Middle frontal gyrus (tissue), 1 donor: Measurements from ENCODE around the gene CFAP47.
"Not testable (repeated sequence)": the region's sequence is repeated elsewhere in the genome, so short reads cannot be mapped to it uniquely, and the experiment has no call there.

ENCODE experiments used
- DNase-seq: peaks from one replicate; pipeline ENCODE4 v3.0.0-alpha.2; 2015; ENCODE audit warnings: low spot score; ENCODE audit errors: extremely low spot score

The CFAP47 gene

GRCh38 chrX:35919536-35920309 is at the start of gene CFAP47:
TSS of gene CFAP47 (plus strand) at chrX:35919734. CDS start at chrX:35919800, 66 bp downstream.
- no peak for DNase-seq

DNA sequence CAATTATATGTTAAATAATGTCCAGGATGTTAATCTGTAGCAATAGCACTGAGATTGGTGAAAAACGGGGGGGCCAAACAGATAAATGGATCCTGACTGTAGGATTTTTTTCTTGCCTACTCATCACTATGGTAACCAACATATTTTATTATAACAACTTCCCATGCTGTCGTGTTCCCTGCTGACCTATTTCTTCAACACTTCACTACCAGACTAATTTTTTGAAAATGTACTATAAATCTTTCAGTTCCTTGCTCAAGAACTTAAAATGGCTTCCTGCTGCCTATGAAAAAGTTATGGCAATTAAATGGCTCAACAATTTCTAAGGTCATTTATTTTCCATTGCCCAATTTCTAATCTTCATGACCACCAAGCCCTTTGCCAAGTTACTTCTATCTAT is 38.9 kb upstream of the CFAP47 start:
- no peak for DNase-seq

DNA sequence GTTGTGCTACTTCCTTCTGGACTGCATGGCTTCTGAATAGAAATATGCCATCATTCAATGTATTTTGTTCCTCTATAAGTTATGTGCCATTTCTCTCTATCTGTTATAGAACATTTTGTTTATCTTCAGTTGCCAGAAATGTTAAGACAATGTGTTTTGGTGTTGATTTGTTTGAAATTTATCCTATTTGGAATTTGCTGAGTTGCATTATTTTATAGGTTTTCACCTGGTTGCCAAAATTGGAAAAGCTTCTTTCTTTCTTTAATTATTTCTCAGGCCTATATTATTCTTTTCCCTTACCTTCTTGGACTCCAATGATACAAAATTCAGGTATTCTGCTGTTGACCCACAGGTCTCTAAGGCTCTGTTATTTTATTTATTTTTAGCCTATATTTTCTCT is 33.4 kb upstream of the CFAP47 start:
- DNase-seq = no peak

GRCh38 chrX:35890699-35891098 is 28.8 kb upstream of the CFAP47 start:
- DNase-seq = no peak

DNA sequence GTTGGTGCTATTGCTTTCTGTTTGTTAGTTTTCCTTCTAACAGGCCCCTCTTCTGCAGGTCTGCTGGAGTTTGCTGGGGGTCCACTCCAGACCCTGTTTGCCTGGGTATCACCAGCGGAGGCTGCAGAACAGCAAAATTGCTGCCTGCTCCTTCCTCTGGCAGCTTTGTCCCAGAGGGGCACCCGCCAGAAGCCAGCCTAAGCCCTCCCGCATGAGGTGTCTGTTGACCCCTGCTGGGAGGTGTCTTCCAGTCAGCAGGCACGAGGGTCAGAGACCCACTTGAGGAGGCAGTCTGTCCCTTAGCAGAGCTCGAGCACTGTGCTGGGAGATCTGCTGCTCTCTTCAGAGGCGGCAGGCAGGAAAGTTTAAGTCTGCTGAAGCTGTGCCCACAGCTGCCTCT is 67.3 kb downstream of the CFAP47 start:
- DNase-seq = not testable (repeated sequence)

DNA sequence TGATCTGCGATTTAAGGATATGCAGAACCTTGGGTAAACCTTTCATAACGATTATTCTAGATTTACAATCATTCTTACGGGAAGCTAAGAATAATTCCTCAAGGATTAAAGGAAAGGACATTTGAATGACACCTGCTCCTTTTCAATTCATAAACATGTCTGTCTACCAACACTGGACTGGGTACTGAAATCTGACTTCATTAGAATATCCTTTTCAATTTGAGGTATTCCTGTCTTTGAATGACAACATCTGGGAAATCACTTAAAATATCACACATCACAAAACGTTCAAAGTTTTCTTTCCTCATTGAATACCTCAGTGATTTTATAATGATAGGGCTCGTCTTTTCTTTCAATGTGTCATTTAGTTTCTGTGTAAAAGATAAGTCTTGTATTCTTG is 87.7 kb downstream of the CFAP47 start:
- no peak for DNase-seq

DNA sequence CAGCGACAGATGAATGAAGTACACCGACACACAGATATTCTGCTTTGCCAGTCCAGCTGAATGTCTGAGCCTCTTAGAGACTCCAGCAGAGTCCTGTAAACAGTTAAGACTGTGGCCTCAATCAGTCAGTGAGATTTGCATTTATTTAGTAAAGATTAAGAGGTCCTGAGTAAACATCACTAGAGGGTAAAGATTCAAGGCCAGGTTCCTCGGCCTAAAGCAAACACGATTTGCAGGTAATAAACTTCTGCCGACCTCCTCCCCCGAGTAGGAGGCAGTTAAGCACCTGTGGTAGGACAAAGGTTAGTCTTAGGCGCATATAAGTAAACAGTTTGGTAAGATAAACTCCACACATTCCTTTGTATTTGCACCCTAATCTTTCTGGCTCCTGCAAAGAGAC is 99.6 kb downstream of the CFAP47 start:
- no peak for DNase-seq

DNA sequence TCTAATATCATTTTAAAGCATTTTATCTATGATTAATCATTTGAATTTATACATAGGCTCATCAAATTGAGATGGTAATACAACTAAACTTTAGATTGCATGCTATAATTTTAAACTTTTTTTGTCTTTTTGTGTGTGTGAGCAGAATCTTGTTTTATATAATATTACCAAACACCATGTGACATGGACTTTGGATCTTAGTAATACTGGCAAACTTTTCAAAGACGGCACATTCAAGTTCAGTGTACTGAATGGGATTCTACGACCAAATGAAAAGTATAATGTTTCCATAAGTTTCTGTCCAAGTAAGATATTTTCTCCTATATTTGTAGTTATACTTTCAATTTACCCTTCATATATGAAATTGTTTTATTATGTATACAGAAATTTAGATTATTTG is 116.0 kb downstream of the CFAP47 start:
- DNase-seq = no peak

DNA sequence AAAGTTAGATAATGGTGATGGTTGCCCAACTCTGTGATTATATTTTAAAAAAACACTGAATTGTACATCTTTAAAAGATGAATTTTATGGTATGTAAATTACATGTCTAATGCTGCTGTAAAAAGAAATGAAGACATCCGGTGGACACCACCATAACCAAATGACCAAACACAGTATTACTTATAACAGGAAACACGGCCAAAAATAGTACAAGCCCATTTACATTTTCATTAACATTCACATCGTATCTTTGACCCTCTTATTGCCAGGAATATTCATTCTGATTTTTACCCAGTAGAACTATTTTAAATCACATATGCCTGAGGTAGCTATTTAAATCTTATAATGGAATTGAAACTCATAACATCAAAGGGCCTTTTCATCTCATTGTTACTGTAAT is 143.2 kb downstream of the CFAP47 start:
- DNase-seq = no peak

DNA sequence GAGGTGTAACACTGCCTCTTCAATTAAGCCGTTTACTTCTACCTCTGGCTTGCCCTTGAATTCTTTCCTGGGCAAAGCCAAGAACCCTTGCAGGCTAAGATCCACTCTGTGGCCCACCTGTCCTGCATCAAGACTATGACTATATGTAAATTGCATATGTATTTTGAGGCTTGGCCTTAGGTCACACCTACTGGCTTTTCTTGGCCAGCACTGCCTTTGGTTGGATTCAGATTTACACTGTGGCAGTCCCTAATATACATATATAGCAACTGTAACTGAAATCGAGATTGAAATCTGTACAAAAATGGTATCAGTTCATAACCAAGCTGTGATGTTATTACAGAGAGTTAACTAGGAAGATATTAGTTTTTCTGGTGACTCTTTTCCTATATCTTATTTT is 151.5 kb downstream of the CFAP47 start:
- no peak for DNase-seq

- not testable (repeated sequence) for DNase-seq
Measured at GRCh38 chrX:36075009-36075408, 155.5 kb downstream of the CFAP47 start.

DNA sequence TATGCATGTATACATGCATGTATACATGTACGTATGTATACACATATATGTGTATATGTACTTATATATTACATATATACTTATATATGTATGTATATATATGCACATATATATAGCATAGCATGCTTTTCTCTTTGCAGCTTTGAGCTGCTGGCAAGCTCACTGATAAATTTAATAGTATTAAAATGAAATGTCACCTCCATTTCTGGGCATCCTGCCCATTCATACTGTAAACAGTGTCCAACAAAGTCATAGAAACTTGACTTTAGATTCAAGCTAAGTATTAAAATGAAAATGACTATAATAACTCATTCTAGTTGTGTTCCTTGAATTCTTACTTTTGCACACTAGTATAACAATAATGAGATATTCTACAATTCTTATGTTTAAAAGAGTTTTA is 163.7 kb downstream of the CFAP47 start:
- DNase-seq = no peak

- DNase-seq = no peak
Measured at GRCh38 chrX:36087366-36087765, 167.8 kb downstream of the CFAP47 start.

GRCh38 chrX:36088939-36089338 is 169.4 kb downstream of the CFAP47 start:
- DNase-seq = not testable (repeated sequence)

GRCh38 chrX:36102425-36102824 is 182.9 kb downstream of the CFAP47 start:
- DNase-seq = no peak

GRCh38 chrX:36116222-36116621 is 196.7 kb downstream of the CFAP47 start:
- DNase-seq = no peak

DNA sequence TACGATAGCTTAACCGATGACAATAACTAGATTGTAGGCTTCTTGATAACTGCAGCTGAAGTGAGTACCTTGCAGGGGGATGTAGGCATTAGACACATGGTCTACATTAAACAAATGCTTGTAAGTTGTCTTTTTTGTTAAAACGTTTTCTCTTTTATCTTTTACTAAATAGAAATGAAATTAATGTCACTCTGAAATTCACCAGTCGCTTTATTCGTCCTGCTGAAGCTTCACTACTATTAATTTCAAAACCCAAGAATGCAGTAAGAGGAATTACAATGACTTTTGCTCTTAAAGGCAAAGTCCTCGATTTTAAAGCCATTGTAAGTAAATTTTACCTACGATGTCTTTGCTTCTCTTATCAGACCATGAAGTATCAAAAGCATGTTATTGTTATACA is 239.7 kb downstream of the CFAP47 start:
- DNase-seq = no peak

DNA sequence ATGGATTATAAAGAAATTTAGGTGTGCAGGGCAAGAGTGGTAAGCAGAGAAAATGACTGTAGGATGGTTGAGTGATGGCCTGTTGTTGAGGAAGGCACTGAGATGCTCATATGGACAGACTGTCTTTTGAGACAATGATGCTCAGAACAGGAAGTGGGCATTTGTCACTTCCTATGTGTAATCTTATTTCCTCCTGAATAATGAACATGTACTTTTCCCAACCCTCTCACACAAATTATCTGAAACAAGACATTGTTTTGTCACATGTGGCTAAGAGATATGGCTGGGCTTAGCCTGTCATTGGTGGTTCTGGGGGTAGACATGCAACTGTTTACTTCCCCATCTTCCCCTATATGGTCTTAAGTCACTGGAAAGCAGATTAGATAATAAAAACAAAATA is 240.5 kb downstream of the CFAP47 start:
- no peak for DNase-seq

DNA sequence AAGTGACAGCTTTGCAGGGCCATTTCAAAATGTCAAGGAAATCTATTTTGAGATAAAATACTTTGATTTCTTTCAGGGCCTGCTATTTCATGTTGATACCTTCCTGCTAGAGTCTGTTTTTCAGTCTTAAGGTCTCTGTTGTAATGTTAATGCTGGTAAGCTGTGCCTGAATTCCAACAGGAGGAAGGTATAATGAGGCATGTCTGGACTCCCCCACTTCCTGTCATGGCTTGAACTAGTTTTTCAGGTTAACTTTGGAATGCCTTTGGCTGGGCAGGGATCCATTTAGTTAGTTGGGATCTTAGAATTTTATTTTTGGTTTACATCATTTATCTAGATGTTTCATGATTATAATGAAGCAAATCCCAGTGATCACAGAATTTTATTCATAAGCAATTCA is 279.0 kb downstream of the CFAP47 start:
- DNase-seq = no peak

DNA sequence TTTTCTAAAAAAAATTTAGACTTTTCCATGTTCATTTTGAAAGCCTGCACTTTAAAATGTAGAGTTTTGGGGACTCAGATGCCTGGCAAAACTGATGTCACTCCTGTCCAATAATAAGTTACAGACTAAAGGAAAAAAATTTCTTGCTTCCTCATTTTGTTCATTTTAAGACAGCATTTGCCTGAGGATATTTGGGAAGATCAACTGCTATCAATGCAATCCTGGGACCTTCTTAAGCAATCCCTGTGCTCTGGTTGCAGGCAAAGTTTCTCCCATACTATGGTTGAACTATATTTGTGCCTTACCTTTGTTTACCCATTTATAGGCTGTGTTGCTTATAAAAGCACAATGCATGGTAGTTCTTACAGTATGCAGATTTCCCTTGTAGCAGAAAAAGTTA is 280.4 kb downstream of the CFAP47 start:
- DNase-seq = no peak

DNA sequence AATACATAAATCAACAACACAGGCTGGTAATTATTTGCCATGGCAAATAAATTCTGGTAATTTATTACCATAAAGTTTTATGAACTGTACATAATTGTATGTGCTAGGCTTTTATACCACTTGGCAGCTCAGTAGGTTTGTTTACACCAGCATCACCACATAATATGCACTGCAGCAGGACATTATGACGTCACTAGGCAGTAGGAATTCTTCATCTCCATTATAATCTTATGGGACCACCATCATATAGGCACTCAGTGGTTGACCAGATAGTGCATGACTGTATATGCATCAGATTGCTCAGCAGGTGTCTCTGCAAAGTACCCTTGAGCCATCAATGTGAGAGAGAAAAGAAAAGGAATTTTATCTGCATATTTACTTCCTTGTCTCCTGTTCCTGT is 295.4 kb downstream of the CFAP47 start:
- no peak for DNase-seq

- DNase-seq = no peak
Measured at GRCh38 chrX:36218801-36219200, 299.3 kb downstream of the CFAP47 start.

GRCh38 chrX:36234840-36235528 is 315.4 kb downstream of the CFAP47 start:
- DNase-seq = not testable (repeated sequence)
